HUES48 (cell line): ENCODE data around the gene SLC8A1.

Source experiments
- H3K27ac ChIP-seq: one replicate; pipeline ENCODE4 v1.7.0; 2013; ENCODE audit warnings: low read depth, low read length, inconsistent platforms
- H3K27me3 ChIP-seq: 2 replicates; pipeline ENCODE4 v1.6.1; 2013; ENCODE audit warnings: mild to moderate bottlenecking, low read length; ENCODE audit not compliant: control insufficient read depth, insufficient read depth
- H3K36me3 ChIP-seq: 2 replicates; pipeline ENCODE4 v1.6.1; 2013; ENCODE audit warnings: low read length; ENCODE audit not compliant: control insufficient read depth, insufficient read depth
- H3K4me1 ChIP-seq: 2 replicates; pipeline ENCODE4 v1.6.1; 2013; ENCODE audit warnings: mild to moderate bottlenecking, low read length; ENCODE audit not compliant: control insufficient read depth, insufficient read depth
- H3K4me3 ChIP-seq: 2 replicates; pipeline ENCODE4 v1.5.1; 2013; ENCODE audit warnings: mild to moderate bottlenecking, low read depth, low read length
- H3K9ac ChIP-seq: 2 replicates; pipeline ENCODE4 v1.6.1; 2013; ENCODE audit warnings: mild to moderate bottlenecking, low read depth, low read length, moderate library complexity
- H3K9me3 ChIP-seq: 2 replicates; pipeline ENCODE4 v1.6.1; 2013; ENCODE audit warnings: low read length; ENCODE audit not compliant: control insufficient read depth, insufficient read depth

The SLC8A1 gene

GRCh38 chr2:40177366-40177765 lies 274.5 kb downstream of the SLC8A1 start:
- Histone ChIP-seq H3K9me3 (no peaks in the 10 kb centered on the region), H3K27me3 (no peaks in the 10 kb centered on the region), H3K4me3 (no peak overlapping the region), H3K27ac (no peak overlapping the region), H3K9ac (no peak overlapping the region), H3K4me1 (no peaks in the 10 kb centered on the region), H3K36me3 (no peaks in the 10 kb centered on the region)

DNA sequence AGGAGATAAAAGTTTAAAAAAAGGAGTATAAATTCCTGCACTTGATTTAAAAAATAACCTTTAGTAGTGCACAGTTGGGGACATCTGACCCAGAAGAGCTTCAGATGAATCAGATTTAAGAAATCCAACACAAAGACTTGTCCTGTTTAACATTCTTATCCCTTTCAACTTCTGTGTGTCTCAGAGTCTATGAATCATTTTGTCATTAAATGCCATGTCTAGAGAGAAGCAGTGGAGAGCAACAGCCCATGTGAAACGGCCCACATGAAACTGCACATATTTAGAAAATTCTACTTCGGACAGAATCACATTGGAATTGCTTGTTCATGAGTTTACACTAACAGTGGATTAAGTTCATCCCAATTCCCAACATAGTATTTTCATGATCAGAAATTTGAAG lies 278.6 kb downstream of the SLC8A1 start:
- H3K27ac ChIP-seq = no peak overlapping the region
- no peak overlapping the region for H3K4me3 ChIP-seq
- no peaks in the 10 kb centered on the region for H3K4me1 ChIP-seq
- no peaks in the 10 kb centered on the region for H3K27me3 ChIP-seq
- no peak overlapping the region for H3K9ac ChIP-seq
- no peaks in the 10 kb centered on the region for H3K9me3 ChIP-seq
- H3K36me3 ChIP-seq = no peaks in the 10 kb centered on the region

GRCh38 chr2:40169856-40170255 lies 282.0 kb downstream of the SLC8A1 start:
- no peaks in the 10 kb centered on the region for H3K36me3 ChIP-seq
- H3K27ac ChIP-seq = no peak overlapping the region
- no peak overlapping the region for H3K4me3 ChIP-seq

GRCh38 chr2:40169430-40169829 lies 282.5 kb downstream of the SLC8A1 start:
- Histone ChIP-seq H3K27ac (no peak overlapping the region), H3K4me3 (no peak overlapping the region), H3K9me3 (no peaks in the 10 kb centered on the region), H3K9ac (no peak overlapping the region), H3K27me3 (no peaks in the 10 kb centered on the region), H3K4me1 (no peaks in the 10 kb centered on the region), H3K36me3 (no peaks in the 10 kb centered on the region)

More at GRCh38 chr2:40169856-40170255, 282.0 kb downstream of the SLC8A1 start:
- Histone ChIP-seq H3K9ac (no peak overlapping the region), H3K9me3 (no peaks in the 10 kb centered on the region), H3K27me3 (no peaks in the 10 kb centered on the region), H3K4me1 (no peaks in the 10 kb centered on the region)

GRCh38 chr2:40168546-40168945 lies 283.3 kb downstream of the SLC8A1 start:
- Histone ChIP-seq H3K4me3 (no peak overlapping the region), H3K9ac (no peak overlapping the region), H3K4me1 (no peaks in the 10 kb centered on the region), H3K36me3 (no peaks in the 10 kb centered on the region), H3K27me3 (no peaks in the 10 kb centered on the region), H3K27ac (no peak overlapping the region), H3K9me3 (no peaks in the 10 kb centered on the region)

DNA sequence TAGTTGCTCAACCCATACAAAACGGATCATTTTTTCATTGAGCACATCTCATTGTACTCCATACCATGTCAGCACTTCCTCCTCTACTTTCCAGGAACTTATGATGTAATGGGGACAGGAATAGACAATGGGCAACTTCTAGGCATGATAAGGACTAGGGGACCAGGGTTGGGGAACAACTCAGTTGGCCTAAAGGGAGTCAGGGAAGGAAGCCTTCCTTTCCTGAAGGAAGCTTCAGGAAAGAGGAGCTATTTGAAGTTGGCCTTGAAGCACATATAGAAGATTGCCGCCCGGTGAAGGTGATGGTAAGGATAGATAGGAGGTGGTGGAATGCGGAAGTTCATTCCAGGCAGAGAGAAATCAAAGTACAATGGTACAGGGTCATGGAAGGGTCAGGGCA lies 283.9 kb downstream of the SLC8A1 start:
- H3K36me3 ChIP-seq = no peaks in the 10 kb centered on the region
- no peaks in the 10 kb centered on the region for H3K9me3 ChIP-seq
- H3K27me3 ChIP-seq = no peaks in the 10 kb centered on the region
- H3K4me3 ChIP-seq = no peak overlapping the region
- no peak overlapping the region for H3K9ac ChIP-seq
- H3K4me1 ChIP-seq = no peaks in the 10 kb centered on the region
- no peak overlapping the region for H3K27ac ChIP-seq

DNA sequence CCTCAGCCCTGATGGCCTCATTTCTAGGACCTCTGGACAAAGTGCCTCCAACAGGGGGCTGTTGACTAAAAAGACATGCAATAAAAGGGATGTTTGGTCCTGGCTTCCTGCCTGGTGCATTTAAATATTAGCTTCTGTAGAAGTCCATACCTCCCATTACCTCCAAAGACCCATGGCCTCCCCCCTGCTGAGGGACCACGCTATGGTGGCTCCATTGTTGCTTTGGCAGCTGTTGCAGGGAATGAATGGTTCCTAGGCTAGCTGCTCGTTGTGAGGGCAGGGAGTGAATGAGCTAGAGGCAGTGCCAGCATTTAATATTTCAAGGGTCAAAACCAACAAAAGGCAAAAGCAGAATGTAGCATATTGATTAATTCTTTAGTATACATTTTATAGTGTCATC lies 285.9 kb downstream of the SLC8A1 start:
- no peaks in the 10 kb centered on the region for H3K27me3 ChIP-seq

DNA sequence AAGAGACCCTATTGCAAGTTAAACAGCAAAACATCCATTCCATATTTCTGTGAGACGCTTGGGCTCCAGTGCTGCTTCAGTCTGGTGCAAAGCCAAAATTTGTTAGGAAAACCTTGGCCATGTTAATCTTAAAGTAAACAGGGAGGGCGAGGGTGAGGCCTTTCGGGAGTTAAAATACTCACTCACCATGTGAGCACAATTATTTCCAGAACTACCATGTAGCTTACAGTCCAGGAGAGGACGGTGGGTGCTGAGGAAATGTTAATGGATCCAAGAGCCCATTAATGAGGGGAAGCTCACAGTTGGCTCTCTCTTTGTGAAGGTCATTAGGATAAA lies 286.4 kb downstream of the SLC8A1 start:
- no peaks in the 10 kb centered on the region for H3K4me1 ChIP-seq
- H3K36me3 ChIP-seq = no peaks in the 10 kb centered on the region
- no peaks in the 10 kb centered on the region for H3K27me3 ChIP-seq
- H3K27ac ChIP-seq = no peak overlapping the region
- no peak overlapping the region for H3K9ac ChIP-seq
- no peaks in the 10 kb centered on the region for H3K9me3 ChIP-seq
- H3K4me3 ChIP-seq = no peak overlapping the region

More for the DNA sequence above, 285.9 kb downstream of the SLC8A1 start:
- no peak overlapping the region for H3K27ac ChIP-seq
- H3K4me3 ChIP-seq = no peak overlapping the region
- H3K4me1 ChIP-seq = no peaks in the 10 kb centered on the region
- no peaks in the 10 kb centered on the region for H3K9me3 ChIP-seq
- no peaks in the 10 kb centered on the region for H3K36me3 ChIP-seq
- H3K9ac ChIP-seq = no peak overlapping the region

DNA sequence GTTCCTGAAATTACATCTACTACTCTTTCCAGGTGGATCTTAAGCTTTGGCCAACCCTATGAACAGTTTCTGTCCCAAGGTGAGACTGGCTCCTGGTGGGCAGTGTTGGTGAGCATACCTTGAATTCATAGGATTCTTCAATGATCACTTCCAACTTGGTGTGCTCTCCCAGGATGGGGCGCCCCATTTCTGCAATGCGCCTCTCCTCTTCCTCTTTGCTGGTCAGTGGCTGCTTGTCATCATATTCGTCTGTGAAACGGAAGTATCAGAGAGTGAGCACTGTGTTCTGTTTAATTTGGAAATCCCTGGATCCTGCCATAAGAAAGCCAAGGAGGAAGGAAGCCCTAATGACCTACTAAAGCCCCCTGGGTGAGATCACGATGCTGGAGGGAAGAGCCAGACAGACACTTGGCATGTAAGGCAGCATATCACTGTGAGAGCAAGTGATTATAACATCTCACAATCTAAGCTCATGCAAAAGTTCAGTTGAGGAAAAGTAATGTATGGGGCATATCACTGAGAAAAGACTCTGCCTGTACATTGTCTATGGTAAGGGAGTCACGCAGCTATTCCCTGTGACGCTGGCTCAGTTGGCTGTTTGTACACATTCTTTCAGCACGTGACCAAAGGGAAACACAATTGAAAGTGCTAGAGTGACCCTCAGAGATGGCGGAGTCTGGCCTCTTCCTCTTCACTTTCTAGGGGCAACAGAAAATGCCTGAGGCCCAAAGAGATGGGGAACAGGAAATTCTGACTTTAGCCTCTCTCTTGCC lies 287.0 kb downstream of the SLC8A1 start:
- Histone ChIP-seq H3K36me3 (no peaks in the 10 kb centered on the region), H3K27ac (no peak overlapping the region), H3K4me3 (no peak overlapping the region), H3K27me3 (no peaks in the 10 kb centered on the region), H3K9ac (no peak overlapping the region), H3K9me3 (no peaks in the 10 kb centered on the region), H3K4me1 (no peaks in the 10 kb centered on the region)

DNA sequence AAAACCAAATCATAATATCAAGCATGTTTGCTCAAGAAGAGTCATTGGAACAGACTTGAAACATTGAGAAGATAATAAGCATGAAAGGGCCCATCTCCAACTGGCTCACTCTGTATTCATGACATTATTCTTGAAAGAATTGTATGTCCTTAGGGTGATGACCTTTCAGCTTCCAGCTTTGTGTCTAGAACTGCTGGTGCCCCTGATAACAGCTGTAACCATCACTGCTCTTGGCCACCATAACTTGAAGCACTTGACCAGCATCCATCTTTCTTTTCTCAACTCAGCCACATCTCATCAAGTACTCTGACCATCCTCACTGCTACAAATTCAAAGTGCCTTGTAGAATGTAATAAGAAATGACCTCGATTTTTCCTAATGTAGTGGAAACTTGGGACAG lies 289.9 kb downstream of the SLC8A1 start:
- Histone ChIP-seq H3K9ac (no peak overlapping the region), H3K4me1 (no peaks in the 10 kb centered on the region), H3K9me3 (no peaks in the 10 kb centered on the region), H3K27me3 (no peaks in the 10 kb centered on the region), H3K4me3 (no peak overlapping the region), H3K36me3 (no peaks in the 10 kb centered on the region), H3K27ac (no peak overlapping the region)

- Histone ChIP-seq H3K9me3 (no peaks in the 10 kb centered on the region), H3K4me1 (no peaks in the 10 kb centered on the region), H3K27me3 (no peaks in the 10 kb centered on the region), H3K36me3 (no peaks in the 10 kb centered on the region), H3K4me3 (no peak overlapping the region), H3K9ac (no peak overlapping the region), H3K27ac (no peak overlapping the region)
Observed at GRCh38 chr2:40160751-40161218, 291.1 kb downstream of the SLC8A1 start.
